KBM-7 (cell line): Measurements from ENCODE around the gene LSAMP.

Source experiments
- DNase-seq: peaks from one replicate; pipeline ENCODE4 v3.0.0-alpha.2; 2015
- in situ Hi-C: fragments of 300-500 bp; cut with MboI; formaldehyde crosslinking; loops from 2 replicates; pipeline ENCODE4 v1.14.3; 2020; ENCODE audit warnings: low sequenced_read_pairs, low pct_unique_long_range_greater_than_20kb, mixed read lengths

The LSAMP gene

DNA sequence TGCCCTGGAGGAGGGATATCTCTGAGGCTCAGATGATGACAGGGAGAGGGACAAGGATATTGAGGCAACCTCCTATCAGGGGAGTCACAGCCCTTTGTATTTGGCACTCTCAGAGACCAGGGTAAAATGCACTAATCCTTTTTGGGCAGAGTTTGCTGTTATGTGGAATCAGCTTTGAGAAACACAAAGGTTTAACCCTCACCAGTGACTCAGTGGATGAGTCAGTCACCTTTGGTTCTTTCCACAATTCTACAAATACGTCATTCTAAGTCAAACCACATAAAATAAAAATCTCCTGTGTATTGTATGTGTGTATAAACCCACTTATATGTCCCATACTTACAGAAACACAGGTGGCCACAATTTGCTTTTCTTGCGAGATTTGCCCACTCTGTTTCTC is 5.1 kb downstream of the LSAMP start:
- in situ Hi-C loops: no loop called here

DNA sequence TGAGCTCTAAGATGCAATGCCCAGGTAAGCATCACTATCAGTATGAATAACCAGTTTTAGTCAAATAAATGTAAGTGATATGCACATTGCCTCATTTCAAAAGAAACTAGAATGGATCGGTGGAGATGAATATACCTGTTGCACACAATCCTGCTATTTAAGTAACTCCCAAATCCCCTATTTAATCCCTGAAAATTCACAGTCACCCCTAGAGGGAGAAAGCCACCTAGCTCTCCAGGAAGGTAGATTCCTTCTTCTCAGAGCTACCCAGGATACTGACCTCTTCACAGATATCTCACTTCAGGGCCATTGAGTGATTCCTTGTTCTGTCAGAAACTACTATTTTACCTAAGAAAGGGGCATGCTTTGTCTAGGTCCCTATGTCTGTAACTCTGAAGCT is 11.7 kb downstream of the LSAMP start:
- no peak for DNase-seq

More for the DNA sequence above, 5.1 kb downstream of the LSAMP start:
- no peak for DNase-seq

DNA sequence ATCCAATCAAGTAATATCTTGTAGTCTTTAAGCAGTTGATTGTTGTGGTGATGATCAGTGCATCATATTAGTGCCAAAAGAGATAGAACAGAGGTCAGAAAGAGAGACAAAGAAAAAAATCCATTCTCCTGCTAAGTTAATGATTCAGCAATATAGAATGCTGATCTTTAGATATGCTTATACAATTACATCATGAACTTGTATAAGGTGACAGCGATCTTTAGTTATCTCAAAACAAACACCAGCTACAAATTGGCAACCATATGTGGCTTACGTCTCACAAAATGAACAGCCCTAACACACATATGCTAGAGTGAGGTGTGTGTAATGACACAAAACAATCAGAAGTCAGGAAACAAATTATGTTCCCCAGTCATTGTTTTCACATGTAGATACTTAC is 12.5 kb downstream of the LSAMP start:
- in situ Hi-C loops: no loop called here

More for the DNA sequence above, 11.7 kb downstream of the LSAMP start:
- in situ Hi-C loops: no loop called here

DNA sequence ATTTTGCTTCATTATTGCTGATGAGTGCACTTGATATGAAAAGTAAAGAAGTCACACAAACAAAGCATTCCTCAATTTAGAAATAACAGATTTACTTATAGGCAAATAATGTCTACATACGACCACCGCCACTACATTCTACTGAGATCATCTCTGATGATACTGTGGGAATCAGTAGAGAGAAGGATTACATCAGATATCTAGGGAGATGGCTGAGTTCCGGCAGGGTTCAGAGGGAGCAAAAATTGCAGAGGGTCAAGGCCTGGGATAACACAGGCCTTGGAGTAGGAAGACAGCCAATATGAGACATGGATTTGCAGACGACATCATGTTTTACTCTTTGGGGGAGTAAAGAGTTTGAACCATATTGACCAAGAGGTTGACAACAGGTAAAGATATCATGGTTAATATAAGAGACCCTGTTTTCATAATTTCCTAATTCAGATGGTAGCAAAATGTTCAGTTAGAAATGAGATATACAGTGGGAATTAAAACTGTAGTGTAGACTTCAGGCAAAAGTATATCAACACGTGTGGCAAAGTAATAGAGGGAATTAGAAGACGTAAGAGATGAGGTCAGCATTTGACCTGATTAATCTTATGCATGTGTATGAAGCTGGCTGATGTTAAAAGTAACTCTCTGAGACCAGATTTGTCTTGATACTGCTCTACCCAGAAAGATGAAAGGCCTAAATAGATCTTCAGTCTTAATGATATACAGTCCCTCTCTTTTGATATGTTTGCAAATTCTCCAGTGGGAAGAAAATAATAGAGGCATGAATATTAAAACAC is 15.6 kb downstream of the LSAMP start:
- DNase-seq: no peak
- in situ Hi-C loops: no loop called here

More for the DNA sequence above, 12.5 kb downstream of the LSAMP start:
- no peak for DNase-seq

DNA sequence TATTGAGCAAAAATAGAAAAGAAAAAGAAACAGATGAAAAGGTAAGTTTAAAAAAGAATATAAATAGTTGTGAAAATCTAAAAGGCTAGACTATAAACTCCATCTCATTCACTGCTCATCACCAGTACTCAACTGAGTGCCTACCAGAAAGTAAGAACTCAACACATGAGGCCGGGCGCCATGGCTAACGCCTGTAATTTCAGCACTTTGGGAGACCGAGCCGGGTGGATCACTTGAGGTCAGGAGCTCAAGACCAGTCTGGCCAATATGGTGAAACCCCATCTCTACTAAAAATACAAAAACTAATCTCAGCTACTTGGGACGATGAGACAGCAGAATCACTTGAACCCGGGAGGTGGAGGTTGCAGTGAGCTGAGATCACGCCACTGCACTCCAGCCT is 19.3 kb downstream of the LSAMP start:
- in situ Hi-C loops: no loop called here
- no peak for DNase-seq

DNA sequence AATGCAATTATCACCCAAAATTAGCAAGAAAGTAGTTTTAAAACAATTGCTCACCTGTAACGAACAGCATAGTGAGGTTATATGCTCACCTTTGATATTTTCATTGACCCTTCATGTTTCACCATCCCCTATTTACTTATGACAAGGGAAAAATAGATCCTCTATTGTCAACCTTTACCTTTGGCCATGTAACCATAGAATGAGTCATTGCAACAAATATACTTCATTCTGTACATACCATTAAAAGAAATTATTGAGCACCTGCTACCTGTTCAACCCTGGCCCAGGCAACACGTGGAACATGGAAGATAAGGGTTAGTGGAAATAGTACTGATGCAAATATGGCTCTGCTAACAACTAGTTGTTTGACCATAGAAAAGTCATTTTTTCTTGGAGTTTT is 20.2 kb downstream of the LSAMP start:
- DNase-seq: no peak
- in situ Hi-C loops: no loop called here

DNA sequence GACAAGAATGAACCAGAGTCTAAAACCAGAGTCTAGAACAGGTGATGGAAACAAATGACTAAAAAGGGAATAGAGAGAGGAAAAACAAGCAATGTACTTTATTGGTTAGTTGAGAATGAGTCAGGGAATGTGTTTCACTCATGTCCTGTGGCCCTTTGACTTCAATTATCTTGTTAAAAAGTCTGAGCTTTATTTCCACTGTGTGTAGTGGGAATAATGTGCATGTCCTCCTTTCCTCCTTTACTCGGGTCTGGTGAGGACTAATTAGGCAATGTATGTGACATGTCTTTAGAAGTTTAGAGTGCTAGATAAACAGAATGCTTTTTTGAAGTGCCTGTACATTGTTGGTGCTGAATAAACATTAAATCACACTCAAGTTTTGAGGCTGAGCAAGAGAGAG is 21.3 kb downstream of the LSAMP start:
- DNase-seq: no peak
- in situ Hi-C loops: no loop called here

DNA sequence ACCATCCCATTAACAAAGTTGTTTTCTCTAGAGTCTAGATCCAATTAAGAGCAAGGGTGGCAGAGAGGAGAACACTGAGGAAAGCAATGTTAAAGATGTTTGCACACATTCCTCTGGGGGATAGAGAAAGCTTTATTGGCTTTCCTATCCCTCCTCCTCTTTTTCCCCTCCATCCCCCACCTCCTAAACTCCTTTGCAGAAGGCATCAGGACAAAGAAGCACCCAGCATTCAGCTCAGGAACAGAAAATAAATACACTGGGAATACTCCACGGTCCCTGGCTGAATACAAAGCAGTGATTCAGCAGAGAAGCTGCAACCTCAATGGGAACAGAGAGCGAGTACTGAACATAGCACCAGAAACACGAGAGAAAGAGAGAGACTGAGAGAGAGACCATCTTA is 21.9 kb downstream of the LSAMP start:
- no peak for DNase-seq
- in situ Hi-C loops: no loop called here

DNA sequence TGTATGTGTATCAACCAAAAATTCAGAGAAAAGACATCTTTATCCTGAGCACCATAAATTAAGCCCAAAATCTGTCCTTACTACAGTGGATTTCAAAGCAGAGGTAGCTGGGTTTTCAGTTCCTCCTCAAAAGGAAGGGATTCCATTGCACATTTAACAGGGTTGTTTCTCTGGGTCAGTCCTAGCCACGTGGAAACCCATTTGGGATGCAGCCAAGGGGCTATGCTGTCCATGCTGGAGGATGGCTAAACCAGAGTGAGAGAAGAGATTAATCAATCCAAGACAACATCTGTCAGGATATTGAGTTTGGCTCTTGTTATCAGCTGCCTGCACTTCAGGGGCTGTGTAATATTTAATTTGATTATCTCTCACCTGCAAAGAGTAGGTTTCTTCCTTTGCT is 28.1 kb downstream of the LSAMP start:
- no peak for DNase-seq
- in situ Hi-C loops: no loop called here

DNA sequence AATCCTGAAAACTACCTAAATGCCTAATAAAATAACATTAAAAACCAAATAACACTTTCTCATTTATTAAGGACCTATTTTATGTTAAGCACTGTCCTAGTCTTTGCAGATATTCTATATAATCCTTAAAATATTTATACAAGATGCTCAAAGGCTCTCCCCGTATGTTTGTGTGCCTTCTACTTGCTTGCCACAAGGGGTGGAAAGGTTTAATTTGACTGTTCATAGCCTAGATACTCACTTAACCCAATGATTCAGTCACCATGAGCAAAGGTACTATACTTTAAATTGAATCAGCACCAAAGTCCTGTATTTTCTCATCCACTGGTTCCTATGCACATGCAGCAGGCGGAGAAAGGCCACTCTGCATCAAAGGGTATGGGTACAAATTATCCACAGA is 32.0 kb downstream of the LSAMP start:
- no peak for DNase-seq
- in situ Hi-C loops: no loop called here

DNA sequence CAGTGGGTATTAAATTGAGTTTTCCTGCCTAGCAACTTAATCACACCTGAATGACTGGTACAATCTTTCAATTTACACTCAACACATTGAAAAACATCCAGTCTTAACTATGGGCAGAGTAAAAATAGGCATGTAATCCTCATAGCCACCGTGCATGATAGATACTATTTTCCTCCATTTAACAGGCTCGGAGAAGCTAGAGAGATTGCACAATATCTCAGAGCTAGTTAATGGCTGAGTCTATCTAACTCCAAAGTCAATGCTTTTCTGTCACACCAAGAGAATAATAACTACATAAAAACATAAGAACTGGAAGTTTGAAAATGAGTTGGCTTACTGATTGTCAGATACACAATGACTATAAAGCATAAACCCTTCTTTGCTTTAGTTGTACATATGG is 36.8 kb downstream of the LSAMP start:
- in situ Hi-C loops: no loop called here

DNA sequence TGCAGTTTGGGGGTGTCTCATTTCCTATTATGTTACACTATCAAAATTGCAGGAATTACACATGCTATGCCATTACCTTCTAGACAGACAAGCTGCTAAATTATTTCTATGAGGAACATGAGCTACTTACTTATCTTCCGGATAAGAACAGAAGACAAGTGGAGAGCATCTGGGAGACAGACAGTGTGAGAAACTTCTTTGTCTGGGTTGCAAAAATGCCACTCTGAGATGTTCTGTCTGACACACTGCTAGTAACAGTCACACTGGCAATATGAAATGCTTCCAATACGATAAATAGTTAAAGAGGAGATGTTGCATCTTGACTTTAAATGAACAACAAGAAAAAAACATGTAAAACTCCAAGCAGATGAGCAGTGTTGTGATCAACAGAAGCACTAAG is 40.1 kb downstream of the LSAMP start:
- DNase-seq: no peak
- in situ Hi-C loops: no loop called here

More for the DNA sequence above, 36.8 kb downstream of the LSAMP start:
- DNase-seq: no peak

DNA sequence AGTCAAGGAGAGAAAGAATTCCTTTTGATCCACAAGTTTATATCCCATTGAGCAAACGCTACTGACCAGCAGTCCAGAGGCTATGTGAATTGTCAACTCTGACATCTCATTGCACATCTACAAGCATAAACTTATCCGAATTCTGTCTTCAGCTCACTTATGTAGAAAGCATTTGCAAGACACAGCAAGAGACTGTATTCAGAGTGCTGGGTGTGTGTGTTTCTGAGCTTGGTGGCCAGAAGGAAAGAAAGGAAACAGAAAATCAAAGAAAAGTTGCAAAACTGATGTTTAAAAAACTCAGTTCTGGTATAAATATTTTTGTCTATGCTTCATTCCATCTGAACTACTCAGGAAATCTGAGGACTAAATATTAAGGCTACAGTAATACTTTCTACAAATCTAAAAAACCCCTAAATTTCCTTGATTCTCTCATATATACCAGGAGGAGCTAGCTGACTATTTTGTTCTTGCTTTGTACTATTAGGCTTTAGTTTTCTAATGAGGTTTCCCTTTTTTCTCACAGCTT is 45.5 kb downstream of the LSAMP start:
- DNase-seq: no peak
- in situ Hi-C loops: no loop called here

DNA sequence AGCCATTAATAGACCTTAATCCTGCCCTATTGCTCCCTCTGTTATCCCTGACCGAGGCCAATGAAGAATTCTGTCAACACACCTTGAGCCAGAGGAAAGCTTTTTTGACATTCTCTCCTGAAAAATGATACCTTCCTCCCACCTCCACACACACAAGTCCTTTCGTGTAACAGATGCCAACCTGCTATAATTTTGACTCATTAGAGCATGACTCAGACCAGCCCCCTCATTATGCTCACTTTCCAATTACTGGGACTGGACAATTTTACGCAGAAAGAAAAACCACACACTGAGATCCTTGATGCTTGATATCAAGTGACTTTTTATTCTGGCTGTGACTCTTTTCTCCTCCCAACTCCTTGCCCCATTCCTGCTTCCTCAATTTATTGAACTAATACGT is 50.9 kb downstream of the LSAMP start:
- in situ Hi-C loops: no loop called here
- no peak for DNase-seq

DNA sequence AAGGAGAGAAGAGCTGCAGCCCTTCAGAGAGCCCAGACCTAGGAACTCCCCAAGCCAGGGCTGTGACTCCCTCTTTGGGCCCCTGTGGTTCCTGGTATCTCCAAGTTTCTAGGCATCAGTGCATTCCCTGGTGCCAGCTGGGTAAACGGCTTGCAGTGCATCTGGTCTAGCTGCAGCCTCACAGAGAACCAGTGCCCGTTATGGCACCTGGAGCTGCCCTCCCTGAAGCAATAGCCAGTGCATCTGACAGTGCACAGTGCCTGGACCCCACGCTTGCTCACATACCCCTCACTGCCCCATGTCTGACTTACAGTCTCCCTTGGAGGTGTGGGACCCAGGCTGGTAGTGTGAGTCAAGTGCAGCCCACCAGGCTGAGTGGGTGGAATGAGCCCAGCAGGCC is 52.1 kb downstream of the LSAMP start:
- DNase-seq: no peak
- in situ Hi-C loops: no loop called here

DNA sequence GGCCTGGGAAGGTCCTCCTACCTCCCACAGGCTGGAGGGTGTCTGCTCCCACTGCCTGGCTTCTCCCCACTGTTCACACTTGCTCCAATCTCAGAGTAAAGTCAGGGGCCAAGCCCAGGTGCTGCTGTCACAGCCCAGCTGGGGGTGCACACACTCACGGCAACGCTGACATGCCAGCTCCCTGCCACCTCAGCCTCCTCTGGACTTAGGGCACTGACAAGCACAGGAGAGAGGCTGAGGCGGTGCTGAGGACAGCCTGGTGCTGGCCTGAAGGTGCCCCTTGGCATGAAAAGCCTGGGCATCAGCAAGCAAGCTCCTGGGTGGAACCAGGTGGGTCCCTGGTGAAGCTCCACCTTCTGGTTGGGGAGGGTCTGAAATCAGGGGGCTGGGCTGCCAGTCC is 53.0 kb downstream of the LSAMP start:
- in situ Hi-C loops: no loop called here
- no peak for DNase-seq

DNA sequence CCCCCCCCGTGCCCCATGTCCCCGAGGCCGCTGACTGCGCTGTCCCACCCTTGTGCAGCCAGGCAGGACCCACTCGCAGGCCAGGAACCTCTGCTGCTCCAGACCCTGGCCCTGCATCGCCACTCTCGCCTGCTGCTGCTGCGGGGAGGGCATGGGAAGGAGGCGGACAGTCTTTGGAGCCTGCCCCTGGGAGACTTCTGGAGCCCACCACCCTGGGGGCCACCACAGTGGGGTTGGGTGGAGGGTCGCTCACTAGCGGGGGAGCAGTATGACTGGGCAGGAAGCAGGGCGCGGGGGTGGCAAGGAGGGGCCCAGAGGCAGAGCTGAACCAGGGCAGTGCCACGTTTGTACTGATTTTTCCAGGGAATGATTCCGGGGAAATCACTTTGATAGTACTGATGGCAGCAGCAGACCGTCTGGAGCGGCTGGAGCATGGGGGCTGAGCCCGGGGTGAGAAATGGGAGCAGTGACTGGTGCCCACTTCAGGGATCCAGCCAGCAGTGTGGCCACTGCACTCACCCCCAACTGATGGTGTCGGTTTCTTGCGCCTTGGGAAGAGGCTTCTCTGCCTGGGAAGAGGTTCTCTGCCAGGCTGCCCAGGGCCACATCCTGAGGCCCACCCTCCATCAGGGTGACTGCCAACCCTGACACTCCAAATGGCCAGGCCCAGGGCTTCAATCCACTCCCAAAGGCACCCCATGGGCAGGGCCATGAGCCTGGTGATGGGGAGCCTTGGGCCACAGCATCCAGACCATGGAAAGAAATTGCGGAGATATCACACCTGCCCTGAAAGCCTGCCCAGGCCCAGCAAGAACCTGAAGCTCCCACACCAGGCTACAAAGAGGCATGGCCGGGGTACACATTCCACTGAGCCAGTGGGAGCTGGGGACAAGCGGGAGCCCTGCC is 53.7 kb downstream of the LSAMP start:
- DNase-seq: no peak
- in situ Hi-C loops: no loop called here

DNA sequence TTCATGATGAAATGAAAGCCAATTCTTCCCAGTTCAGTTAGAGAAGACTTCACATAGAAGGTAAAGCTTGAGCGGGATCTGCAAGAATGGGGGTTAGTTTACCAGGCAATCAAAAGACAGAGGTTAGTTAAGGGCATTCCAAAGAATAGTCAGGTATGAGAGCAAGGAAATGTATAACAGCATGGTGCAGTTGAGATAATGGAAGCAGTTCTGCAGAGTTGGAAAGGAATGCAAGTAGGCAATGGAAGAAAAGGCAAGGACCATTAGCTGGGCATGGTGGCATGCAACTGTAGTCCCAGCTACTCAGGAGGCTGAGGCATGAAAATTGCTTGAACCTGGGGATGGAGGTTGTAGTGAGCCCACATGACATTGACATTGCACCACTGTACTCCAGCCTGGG is 55.0 kb downstream of the LSAMP start:
- in situ Hi-C loops: no loop called here
- DNase-seq: no peak

DNA sequence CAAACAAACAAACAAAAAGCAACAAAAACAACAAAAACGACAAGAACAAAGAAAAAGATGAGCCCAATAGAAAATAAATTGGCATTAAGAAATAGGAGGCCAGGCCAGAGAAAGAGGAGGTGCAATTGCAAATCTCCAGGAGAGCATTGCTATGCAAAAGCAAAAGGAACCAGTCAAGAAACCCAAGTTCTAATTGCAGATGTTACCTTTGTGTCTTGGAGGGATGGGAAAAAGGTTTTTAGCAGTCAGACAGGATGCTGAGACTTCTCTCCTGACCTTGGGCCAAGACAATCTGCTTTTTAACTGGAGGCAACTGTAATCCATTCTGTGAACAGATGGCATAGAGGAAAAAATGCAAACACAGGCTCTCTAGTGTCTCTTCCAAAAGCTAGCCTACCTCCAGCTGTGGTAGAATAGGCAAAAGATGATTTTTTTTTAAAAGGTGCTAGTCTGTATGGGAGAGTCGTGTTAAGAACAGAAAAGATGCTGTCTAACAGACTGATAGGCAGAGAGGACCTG is 56.4 kb downstream of the LSAMP start:
- in situ Hi-C loops: no loop called here
- DNase-seq: no peak

DNA sequence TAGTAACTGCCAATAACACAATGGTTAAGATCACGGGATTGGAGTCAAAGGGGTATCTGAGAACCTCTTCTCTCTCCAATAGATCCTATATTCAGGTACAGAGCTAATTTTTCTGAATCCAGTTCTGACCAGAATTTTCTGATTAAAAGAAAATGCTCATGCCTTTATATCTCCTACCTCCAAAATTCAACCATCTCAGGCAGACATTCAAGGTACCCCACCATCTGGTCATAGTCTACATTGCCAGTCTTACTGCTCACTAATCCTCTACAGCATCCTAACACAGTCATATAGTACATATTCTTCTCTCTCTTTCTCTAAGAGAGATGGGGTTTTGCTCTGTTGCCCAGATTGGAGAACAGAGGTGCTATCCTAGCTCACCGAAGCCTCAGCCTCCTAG is 59.1 kb downstream of the LSAMP start:
- DNase-seq: no peak
- in situ Hi-C loops: no loop called here
